Mucosa of gallbladder (tissue), 1 donor: ENCODE data around the gene PALD1. TPM values are rescaled to one million over a fixed set of nuclear protein-coding genes. Genes with fewer than 3 reads are reported as not detected.
"Not testable (repeated sequence)": the region's sequence is repeated elsewhere in the genome, so short reads cannot be mapped to it uniquely, and the experiment has no call there.

Source experiments
- DNase-seq: peaks from one replicate; pipeline ENCODE4 v3.0.0-alpha.2; 2020; ENCODE audit warnings: low spot score
- total RNA-seq: library from RNA; stranded (reverse); gene quantifications from one replicate; pipeline ENCODE4 v1.2.1, GENCODE V29; 2021
- donor health status: DM: no; HTN: no; CAD: no.

Gene PALD1
- total RNA-seq, 1 donor from 2014 or later = 15.5 TPM

- DNase-seq = no peak
These were observed 93.3 kb downstream of the PALD1 start for GRCh38 chr10:70571636-70572439.

DNA sequence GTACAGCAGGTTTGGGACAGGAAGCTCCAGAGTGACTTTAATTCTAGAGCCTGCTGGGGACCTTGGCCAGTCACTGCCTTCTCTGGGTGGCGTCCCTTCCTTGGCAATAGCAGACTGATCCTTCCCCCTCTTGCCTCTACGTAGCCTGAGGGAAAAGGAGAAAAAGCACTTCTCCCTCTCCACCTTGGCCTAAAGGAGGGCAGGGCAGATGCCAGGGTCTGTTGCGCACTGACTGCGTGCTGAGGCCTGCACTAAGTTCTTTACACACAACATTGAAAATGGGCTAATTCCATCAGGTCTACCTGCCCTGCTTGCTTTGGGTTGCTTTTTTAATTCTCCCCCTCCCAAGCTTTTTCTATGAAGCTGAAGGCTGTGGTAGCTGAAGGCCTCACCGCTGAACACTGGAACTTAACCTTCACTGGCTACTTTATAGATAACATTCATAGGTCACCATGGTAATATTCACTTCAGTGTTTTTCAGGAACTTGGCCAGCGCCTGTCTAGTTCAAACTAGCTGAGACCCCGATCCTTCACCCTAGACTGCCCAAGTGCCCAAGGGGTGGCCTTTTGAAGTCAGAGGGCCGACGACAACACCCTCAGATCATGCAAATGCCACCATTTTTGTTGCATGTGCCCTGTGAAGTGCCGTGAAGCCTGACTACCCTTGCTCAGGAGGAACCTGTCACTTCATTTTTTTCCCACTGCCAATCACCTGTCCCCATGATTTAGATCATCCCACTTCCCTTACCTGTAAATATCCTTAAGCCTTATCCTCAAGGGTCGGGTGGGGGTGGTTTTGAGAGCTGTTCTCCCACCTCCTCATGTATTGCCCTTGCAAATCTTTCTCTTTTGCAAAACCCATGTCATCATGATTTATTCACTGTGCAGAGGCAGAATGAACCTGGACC lies 95.3 kb downstream of the PALD1 start:
- DNase-seq = no peak

DNA sequence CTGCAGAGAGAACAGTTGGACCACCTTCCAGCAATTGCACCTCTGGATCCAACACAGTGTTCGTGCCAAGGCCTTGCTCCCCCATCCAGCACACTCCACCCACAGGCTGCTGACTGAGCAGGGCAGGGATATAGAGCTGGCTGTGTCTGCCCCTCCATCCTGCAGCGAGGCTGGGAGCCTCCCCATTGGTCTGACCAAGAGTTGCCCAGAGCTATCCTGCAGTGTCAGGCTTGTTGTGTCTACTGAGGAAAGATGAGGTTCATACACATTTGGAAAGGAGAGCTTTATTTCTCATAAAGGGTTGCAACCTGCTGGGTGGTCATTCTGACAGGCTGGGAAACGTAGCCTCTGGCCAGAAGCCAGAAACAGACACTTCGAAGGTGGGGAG lies 96.9 kb downstream of the PALD1 start:
- no peak for DNase-seq

GRCh38 chr10:70575874-70576802 lies 97.6 kb downstream of the PALD1 start:
- peak; percentile 46 for DNase-seq

GRCh38 chr10:70576803-70577517 lies 98.4 kb downstream of the PALD1 start:
- DNase-seq = no peak

DNA sequence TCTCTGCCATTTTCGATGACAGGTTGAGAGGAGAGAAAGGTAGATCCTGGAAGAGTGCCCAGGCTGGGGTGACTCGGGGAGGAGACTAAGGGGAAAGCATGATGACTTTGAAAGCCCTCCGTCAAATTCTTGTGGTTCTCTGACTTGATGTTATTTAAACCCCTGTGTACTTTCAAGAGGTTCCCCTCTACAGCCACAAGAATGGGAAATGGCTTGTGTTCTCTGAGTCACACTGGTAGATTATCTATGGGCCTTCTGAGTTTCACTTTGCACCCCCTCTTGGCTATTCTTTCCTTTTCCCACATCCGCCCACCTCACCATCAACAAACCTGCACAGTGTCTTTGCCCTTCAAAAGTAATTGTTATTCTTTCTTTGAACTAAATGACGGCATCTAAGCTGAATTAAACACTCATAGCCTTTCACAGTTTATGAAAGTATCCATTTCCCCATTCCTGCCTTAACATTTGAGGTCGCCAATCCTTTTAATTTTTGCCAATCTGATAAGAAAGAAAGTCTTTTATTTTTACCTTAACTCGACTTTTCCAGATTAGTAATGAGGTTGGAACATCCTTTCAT lies 99.9 kb downstream of the PALD1 start:
- no peak for DNase-seq

DNA sequence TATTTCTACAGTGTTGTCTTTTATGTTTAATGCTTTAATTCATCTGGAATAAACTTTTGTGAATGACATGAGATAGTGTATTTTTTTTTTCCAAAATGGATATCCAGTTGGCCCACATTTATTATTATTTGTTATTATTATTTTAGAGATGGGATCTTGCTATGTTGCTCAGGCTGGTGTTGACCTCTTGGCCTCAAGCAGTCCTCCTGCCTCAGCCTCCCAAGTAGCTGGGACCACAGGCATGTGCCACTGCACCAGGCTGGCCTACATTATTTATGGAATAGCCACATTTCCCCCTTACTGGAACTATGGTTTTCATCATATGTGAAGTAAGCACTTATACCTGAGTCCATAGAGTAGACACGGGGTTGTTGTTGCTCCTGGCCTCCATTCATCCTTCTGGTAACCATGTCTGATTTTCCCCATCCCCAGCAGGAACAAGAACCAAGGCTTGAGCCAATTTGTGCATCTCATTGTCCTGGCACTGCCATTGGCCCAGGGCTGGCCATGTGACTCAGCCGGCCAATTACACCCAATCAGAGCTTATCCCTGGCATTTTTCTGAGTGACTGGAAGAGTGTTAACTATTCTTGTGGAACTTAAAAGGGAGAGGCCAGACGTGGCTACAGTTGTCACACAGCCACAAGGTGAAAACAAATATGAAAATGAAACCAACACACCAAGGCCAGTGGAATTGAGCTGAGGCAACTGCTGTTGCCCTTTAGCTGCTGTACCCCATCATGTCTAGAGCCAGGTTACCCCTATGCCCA lies 100.9 kb downstream of the PALD1 start:
- no peak for DNase-seq

DNA sequence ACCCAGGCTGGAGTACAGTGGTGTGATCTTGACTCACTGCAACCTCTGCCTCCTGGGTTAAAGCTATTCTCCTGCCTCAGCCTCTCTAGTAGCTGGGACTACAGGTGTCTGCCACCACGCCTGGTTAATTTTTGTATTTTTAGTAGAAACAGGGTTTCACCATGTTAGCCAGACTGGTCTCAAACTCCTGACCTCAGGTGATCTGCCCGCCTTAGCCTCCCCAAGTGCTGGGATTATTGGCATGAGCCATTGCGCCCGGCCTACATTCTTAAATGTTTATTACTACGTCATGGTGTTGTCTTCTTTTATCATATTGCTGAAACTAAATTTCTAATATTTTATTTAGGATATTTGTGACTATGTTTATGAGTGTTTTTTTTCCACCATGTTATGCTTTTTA lies 102.6 kb downstream of the PALD1 start:
- DNase-seq = not testable (repeated sequence)

- no peak for DNase-seq
These were observed 104.5 kb downstream of the PALD1 start for GRCh38 chr10:70582793-70583668.

DNA sequence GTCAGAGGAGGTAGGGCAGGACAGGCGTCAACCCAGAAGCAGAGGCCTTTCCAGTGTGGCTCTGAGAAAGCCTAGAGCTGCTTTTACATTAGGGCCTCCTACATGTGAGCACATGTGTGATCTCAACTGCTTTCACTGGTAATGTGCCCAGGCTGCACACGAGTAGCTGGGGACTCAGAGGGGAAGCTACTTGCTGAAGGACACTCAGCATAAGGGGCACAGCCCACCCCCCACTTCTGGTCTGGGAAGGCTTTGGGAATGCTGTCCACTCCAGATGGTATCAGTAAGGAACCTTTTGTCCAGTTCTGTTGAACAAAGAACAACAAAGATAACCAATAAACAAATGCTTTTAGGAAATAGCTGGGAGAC lies 105.1 kb downstream of the PALD1 start:
- DNase-seq = no peak

DNA sequence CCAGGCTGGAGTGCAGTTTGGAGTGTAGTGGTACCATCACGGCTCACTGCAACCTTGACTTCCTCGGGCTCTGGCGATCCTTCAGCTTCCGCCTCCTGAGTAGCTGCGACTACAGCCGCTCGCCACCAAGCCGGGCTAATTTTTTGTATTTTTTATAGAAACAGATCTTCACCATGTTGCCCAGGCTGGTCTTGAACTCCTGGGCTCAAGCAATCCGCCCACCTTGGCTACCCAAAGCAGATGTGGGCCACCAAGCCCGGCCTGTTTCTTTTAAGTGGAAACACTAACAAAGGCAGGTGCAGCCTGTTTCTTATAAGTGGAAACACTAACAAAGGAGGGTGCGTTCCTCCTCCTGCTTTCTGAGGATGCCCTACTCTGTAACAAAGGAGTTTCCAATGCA lies 105.8 kb downstream of the PALD1 start:
- no peak for DNase-seq

DNA sequence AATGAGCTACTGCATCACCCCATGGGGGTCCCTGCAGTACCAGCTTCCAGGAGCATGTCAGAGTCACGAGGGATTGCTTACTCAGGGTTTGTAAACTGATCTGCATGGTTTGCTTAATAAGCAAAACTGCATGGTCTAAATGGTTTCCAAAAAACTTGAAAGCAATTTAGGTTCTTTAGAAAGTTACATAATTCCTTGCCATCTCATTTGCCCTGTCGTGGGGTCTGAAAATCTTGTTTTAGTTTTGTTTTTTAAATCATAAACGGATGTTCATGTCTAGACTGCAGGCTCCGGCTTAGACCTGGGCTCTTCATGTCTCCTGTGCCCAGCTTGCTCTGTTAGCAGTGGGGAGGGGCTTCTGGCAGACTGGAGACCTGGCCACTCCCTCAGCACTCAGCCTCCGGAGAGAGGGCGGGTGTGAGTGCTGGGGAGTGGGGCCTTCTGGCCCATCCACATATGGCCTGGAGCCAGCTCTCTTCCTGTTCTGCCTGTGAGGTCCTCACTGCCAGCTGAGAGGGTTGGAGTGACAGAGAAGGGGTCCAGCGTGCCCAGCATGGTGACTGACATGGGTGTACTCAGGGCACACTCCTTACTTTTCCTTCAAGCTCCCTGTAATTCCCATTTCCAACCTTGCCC lies 106.5 kb downstream of the PALD1 start:
- no peak for DNase-seq

DNA sequence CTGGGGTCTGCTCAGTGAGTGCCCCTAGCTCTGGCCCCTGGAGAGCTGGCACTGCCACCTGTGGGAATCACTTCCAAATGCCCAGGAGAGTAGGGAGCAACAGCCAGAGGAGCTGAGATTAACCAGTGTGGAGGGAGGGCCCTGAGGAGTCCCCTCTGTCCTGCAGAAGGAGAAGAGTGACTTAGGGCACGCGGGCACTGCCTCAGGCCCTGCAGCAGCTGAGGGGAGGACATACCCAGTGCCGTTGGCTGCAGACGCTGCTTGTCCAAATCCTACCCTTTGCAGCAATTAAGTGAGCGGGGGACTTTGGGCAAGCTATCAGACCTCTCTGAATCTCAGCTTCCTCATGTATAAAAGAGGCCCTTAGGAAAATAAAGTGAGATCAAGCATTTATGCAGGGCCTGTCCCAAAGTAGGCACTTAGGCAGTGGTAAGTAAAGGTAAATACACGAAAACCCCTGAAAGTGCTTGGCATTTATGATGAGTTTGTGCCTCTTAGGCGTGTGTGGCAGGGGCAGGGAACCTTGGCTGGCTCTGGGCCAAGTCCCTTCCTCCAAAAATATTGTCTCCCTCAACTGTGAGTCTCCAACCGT lies 107.1 kb downstream of the PALD1 start:
- no peak for DNase-seq

- no peak for DNase-seq
These were observed 107.9 kb downstream of the PALD1 start for GRCh38 chr10:70586348-70586930.

- DNase-seq = no peak
These were observed 108.6 kb downstream of the PALD1 start for GRCh38 chr10:70587045-70587658.

GRCh38 chr10:70588255-70588654 lies 109.7 kb downstream of the PALD1 start:
- no peak for DNase-seq

DNA sequence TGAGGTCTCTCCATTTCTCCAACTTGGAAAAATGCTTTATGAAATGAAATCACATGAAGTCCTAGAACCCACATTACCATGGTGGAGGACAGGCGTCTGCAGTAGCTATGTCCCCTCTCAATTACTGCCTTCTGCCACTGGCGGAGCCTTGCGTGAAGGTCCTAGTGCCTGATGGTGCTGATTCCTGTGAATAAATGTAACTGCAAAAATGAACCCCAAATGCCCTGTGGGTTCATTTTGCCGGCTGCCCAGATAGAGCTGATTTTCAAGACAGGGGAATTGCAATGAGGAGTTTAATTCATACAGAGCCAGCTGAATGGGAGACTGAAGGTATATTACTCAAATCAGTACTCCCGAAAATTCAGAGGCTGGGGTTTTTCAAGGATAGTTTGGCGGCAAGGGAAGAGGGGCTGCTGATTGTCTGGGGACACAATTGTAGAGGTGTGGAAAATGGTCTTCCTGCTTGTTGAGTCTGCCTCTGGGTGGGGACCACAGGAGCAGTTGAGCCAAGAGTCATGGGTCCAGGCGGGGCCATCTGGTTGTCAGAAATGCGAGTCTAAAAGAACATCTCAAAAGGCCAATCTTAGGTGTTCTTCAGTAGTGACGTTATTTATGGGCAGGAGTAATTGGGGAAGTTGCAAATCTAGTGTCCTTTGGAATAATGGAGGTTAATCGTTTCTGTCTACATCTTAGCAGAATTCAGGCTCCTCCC lies 110.4 kb downstream of the PALD1 start:
- DNase-seq = no peak
